HS-5 (cell line): ENCODE data around the gene CEP89.
"Not testable (repeated sequence)": the region's sequence is repeated elsewhere in the genome, so short reads cannot be mapped to it uniquely, and the experiment has no call there.

Experiments
- DNase-seq: peaks from one replicate; pipeline ENCODE4 v3.0.0-alpha.2; 2012; ENCODE audit warnings: low read depth

CEP89 gene

DNA sequence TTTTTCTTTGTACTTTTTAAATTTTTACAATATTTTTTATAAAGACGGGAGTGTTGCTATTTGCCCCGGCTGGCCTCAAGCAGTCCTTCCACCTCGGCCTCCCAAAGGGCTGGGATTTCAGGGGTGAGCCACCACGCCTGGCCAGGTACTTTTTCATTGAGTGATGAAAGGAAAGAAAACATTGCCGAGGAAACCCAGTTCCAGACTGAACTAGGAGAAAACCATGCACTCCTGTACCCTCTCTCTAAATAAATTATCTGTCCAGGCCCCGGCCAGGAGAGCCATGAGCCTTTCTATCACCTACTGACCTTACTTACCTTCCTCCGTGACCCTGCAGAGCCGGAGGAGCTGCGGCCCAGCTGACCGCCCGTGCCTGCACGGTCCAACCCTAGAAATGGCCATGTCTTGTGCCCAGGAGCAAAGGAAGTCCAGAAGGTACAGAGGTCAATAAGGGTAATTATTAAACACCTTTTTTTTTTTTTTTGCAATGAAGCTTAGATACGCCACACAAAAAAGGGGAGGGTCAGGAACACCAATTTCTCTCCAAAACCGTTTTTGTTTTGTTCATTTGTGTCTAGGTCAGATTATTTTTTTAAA, 102.3 kb downstream of the CEP89 start, which contains the start of gene SLC7A9:
SLC7A9 (minus strand) TSS at position 399 of the 597 bp plus-strand sequence. CDS start 1,233 bp downstream, outside the sequence.
- DNase-seq: no peak

DNA sequence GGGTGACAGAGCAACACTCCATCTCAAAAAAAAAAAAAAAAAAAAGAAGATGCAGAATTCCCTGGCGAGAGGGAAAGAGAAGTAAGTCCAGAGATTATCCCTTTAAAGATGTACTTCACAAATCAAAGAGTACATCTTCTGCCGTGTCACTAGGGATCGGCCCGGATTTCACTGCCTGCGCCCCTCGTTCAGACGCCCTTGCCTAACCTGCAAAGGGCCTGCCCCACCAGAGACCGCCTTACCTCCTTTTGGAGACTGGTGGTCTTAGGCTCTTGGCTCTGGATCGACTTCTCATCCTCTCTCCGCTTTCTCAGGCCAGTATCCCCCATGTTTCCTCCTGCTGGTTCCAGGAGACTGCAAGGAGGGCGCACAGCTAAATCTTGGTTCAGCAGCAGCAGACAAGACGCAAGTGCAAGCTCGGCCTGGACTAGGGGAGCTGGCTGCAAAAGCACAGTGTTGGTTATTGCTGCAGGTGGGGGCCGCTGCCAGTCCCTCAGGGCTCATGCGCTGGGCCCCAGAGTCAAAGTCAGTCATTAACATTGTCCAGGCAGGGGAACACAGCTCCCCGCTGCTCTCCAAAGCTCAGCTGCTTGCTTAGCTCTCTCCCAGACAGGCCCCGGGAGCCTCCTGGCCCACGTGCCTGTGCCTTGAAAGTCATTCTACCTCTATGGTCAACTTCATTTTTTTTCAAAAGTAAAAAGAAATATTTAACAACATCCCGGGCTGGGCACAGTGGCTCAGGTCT, 103.4 kb downstream of the CEP89 start:
- no peak for DNase-seq

DNA sequence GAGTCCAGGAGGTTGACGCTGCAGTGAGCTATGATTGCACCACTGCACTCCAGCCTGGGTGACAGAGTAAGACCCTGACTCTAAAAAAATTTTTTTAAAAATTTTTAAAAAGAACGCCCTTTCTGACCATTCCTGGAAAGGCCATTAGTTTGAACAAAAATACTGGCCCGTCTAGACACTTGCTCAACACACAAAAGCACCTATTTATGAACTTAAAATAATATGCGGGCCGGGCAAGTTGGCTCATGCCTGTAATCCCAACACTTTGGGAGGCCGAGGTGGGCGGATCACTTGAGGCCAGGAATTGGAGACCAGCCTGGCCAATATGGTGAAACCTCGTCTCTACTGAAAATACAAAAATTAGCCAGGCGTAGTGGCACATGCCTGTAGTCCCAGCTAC, 104.3 kb downstream of the CEP89 start:
- not testable (repeated sequence) for DNase-seq

DNA sequence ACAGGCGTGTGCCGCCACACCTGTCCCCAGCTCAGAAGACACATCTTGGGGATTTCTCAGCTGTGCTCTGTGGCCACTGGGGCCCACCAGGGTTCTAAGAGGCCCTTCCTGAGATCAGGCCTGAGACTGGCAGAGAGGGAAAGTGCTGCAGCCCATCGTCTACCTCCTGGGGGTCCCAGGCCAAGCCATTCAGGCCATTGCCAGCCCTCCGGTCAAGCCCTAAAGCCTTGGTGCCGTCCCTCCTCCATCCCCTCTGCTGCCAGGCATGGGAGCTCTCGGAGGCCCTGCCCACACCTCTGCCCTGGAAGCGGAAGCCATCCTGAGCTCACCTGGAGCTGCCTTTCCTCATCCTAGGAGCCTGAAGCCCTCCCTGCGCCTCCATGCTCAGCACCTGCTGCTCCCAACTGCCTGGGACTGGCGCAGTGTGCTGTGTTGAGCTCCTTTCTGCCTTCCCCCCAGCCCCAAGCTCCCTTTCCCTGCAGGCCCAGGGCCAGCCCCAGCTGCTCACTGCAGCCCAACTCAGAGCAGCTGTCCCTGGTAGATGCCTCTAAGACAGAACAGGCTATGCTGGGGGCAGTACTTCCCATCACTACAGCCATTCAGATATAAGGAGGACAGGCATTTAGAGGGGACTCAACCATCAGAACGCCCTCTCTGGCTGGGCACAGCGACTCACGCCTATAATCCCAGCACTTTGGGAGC, 105.0 kb downstream of the CEP89 start:
- no peak for DNase-seq

DNA sequence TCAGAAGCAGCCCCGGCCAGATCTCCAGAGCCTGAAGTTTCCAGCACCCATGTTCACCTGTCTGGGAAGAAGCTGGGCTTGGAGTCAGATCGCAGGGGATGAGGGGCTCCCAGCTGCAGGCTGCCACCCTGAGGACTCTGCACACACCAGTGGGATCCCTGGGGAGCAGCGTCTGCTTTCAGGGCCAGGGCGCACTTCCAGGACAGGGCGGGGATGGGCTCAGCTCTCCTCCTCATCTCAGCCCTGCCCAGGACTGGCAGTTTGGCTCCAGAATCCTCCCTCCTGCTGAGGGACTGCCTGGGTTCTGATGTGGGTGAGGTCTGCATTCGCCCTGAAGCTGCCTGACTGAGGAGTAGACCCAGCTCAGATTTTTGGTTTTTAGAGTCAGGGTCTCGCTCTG, 105.7 kb downstream of the CEP89 start:
- DNase-seq: no peak

DNA sequence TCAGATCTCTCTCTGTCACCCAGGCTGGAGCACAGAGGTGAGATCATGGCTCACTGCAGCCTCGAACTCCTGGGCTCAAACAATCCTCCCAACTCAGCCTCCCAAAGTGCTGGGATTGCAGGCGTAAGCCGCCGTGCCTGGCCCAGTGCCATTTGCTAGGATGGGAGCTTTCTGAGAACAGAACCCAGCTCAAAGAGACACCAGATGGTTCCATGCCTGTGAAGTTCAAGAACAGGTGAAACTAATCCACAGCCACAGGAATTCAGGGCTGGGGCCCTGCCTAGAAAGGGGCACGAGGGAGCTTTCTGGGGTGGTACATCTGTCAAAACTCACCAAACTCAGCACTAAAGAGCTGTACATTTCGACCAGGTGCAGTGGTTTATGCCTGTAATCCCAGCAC, 106.4 kb downstream of the CEP89 start:
- no peak for DNase-seq

DNA sequence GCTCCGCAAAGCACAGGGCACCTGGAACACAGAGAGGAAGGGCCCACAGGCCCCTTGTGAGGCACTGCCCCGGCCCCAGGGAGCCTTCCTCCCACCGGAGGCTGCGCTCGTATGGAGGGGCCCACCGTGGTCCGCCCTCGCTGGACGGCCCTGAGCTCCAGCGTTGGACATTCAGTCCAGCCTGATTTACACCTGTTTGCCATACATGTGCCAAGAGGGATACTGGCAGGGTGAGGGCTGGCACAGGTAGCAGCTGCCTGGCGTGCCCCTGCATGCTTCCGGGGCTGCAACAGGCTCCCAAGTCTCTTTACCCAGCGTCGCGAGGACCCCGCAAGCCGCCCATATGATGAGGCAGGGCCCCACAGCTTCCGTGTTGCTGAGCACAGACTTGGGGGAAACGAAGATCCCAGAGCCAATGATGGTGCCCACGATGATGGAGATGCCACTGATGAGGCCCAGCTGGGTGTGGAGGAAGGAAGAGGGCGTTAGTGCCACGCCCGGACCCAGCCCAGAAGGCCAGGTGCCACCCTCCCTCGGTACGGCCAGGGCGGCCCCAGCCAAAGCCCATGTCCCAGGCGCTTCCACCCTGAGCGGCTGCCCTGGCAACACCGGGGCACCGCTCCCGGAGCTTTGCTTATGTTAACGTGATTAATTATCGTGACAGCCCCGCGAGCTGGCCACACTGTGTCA, 107.3 kb downstream of the CEP89 start:
- no peak for DNase-seq

DNA sequence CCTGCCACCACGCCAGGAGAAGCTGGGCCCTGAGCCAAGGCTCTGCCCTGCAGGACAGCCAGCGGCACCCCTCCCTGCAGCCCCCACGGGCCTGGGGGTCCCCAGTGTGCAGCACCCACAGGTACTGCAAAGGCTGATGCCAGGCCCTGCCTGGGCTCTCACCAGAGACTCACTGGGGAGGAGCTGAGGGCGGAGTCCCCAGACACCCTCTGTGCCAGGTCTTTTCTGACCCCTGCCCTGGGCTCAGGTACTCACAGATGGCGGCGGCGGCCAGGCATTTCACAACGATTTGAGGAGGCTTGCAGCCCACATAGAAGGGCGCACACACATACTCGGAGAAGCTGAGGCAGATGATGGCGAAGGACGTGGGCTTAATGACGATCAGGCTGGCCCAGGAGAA, 107.9 kb downstream of the CEP89 start:
- DNase-seq: no peak

DNA sequence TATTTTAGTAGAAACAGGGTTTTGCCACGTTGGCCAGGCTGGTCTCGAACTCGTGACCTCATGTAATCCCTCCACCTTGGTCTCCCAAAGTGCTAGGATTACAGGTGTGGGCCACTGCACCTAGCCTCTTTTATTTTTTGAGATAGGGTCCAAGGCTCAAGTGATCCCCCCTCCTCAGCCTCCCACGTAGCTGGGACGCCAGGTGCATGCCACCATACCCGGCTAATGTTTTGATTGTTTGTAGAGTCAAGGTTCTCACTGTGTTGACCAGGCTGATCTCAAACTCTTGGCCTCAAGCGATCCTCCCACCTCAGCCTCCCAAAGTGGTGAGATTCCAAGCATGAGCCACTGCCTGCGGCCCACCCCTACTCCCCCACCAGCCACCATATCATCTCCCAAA, 108.5 kb downstream of the CEP89 start:
- DNase-seq: no peak

DNA sequence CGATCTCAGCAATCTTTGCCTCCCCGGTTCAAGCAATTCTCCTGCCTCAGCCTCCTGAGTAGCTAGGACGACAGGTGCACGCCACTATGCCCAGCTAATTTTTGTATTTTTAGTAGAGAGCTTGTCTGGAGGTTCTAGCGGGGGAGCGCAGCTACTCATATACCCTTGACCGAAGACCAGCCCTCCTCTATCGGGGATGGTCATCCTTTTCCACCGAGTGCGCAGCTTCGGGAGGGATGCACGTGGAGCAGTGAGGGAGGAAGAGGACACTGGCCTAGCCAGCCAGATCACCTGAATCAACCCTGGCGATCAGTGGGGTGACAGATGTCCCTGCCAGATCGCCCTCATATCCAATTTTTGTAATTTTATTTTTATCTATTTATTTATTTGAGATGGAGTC, 109.0 kb downstream of the CEP89 start:
- no peak for DNase-seq

DNA sequence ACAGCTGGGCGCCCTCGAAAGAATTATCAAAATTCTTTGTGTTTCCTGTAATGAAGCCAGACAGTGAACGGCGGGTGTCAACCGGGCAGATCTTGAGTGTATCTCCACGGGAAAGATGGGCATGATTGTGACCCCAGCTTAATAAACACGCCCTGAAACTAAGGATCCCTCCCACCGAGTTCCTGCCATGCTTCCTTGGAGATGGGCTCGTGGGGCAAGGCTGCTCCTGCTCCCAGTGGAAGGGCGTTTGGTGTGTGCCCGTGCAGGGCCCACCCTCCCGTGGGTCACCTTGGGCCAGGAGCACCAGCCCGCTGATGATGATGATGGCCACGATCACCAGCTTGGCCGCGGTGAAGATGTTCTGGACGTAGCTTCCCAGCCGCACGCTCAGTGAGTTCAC, 109.6 kb downstream of the CEP89 start:
- DNase-seq: no peak

DNA sequence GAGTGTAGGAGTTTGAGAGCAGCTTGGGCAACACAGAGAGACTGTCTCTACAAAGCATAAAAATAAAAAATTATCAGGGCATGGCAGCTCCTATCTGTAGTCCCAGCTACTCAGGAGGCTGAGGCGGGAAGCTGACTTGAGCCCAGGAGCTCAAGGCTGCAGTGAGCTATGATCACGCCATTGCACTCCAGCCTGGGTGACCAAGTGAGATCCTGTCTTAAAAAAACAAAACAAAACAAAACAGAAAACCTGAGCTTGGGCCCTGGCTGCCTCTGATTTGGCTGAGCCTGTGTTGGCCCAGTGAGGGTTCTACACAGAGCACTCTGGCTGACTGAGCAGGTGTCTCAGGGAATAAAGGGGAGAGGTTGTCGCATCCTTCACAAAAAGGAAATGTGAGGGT, 110.2 kb downstream of the CEP89 start:
- DNase-seq: no peak

DNA sequence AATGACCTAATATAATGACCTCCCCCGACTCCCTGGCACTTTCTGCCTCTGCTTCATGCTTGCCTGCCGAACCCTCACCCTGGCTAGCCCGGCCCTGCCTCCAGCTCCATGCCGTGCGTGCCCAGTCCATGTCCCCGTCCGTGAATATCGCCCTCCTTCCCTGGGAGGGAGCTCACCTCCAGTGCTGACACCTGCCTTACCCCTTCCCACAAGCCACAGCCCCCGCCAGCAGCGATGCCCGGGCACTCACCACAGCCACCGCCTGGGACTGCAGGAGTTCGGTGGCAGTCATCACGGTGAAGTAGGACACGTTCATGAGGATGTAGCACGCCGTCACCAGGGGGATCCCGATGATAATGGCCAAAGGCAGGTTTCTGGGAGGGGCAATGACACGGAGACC, 112.2 kb downstream of the CEP89 start:
- no peak for DNase-seq

DNA sequence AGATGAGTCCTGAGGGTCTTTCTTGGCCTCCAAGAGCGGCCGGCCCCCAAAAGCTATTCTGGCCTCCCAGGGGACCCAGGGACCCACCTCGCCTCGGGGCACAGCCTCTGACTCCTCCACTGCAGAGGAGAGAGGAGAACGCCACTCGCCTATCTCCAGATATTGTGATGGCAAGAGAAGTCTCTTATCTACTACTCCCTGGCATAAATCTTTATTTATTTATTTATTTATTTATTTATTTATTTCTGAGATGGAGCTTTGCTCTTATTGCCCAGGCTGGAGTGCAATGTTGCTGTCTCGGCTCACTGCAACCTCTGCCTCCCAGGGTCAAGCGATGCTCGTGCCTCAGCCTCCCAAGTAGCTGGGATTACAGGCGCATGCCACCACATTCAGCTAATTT, 113.2 kb downstream of the CEP89 start:
- no peak for DNase-seq

DNA sequence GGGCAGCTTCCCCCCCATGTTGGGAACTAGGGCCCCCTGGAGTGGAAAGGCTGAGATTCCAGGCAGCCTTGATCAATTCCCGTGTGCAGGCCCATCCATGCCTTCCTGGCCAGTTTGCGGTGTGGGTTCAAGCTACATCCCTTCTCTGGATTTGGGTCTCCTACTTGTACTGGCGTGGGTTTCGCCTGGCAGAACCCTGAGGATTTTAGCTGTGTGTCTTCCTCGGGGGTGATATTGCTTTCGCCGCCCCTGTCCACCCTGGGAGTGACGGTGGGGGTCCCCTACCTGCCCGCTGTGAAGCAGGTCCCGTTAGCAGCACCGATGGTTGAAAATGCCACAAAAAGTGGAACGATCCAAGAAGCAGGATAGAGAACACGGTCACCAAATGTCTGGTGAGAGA, 113.6 kb downstream of the CEP89 start:
- DNase-seq: no peak

DNA sequence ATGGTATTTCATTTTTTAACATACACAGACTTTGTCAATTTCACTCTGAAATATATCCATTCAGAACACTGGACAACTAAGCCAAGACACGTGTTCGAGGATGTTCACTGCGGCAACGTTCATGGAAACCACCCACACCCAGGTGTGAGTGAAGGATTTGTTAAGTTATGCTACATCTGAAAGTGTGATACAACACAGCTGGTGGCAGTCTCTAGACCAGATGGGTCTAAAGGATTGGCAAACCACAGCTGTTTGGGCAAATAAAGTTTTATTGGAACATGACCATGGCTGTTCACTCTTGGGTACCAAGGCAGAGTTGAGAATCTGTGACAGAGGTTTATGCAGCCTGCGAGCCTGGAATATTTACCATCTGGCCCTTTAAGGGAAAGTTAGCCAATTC, 114.2 kb downstream of the CEP89 start:
- DNase-seq: no peak

DNA sequence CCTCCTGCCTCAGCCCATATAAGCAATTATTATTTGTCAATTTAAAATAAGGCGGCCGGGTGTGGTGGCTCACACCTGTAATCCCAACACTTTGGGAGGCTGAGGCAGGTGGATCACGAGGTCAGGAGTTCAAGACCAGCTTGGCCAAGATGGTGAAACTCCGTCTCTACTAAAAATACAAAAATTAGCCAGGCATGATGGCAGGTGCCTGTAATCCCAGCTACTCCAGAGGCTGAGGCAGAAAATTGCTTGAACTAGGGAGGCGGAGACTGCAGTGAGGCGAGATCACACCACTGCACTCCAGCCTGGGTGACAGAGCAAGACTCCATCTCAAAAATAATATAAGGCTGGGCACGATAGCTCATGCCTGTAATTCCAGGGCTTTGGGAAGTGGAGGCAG, 114.9 kb downstream of the CEP89 start:
- not testable (repeated sequence) for DNase-seq

DNA sequence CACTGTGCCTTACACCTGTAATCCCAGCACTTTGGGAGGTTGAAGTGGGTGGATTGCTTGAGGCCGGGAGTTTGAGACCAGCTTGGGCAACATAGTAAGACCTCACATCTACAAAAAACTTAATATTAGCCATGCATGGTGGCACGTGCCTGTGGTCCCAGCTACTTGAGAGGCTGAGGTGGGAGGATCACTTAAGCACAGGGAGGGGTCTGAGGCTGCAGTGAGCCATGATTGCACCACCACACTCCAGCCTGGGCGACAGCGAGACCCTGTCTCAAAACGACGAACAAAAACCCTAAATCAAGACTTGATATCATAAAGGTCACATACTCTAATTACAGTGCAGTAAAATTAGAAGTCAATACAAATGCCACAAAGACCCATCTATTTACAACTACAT, 119.5 kb downstream of the CEP89 start:
- no peak for DNase-seq

DNA sequence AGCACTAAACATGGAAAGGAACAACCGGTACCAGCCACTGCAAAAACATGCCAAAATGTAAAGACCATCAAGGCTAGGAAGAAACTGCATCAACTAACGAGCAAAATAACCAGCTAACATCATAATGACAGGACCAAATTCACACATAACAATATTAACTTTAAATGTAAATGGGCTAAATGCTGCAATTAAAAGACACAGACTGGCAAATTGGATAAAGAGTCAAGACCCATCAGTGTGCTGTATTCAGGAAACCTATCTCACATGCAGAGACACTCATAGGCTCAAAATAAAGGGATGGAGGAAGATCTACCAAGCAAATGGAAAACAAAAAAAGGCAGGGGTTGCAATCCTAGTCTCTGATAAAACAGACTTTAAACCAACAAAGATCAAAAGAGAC, 123.7 kb downstream of the CEP89 start:
- DNase-seq: not testable (repeated sequence)

DNA sequence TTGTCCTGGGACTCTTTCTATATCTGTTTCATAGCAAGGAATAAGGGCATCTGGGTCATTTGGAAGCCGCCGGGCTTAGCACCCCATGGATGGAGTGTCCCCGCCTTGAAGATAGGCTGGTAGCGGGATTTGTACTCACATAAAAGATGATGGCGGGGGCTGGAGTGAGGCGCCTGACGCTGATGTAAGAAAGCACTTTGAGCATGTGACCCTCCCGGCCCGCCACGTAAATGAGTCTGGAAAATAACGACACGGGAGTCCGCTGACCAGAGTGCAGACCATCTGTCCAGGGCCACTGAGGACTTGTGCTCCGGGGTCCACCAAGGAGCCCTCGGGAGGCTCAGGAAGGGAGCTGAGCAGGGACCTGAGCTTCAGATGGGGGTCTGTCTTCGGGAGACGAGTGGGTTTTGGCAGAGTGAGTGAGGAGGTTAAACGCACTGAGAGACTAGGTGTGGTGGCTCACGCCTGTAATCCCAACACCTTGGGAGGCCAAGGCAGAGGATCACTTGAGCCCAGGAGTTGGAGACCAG, 128.0 kb downstream of the CEP89 start:
- no peak for DNase-seq

DNA sequence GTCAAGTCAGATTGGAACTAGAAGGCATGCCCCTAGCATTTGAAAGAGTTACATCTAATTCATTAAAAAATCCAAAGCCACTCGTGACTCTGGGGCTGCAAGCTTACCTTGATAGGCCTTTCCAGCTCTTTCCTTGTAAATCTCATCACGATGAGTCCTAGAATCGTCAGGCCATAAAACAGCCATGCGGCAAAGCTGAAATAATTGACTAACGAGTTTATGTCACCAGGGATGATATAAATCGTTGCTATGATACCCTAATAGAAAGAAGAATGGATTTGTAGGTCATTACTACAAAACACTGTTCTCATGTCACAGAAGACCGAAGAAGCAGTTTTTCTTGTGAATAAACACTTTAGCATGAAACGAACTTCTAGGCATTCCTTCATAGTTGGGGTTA, 129.7 kb downstream of the CEP89 start:
- no peak for DNase-seq

DNA sequence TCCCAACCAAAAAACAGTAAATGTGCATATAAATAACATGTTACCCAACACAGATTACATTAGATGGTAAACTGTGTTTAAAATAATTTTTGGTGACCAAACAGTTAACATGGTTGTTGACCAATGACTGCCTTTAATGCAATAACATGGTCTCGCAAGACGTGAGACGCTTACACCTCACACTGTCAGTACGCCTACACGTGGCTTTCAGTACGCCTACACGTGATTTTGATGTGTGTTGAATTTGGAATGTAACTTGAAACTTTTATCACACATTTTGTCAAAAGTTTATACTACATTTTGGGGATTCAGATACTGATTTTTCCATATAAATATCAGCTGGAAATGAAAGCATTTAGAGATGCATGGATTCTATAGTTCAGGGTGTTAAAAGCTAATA, 134.2 kb downstream of the CEP89 start:
- DNase-seq: no peak
